ENCODE measurements around the gene SLC6A8.

The SLC6A8 gene

DNA sequence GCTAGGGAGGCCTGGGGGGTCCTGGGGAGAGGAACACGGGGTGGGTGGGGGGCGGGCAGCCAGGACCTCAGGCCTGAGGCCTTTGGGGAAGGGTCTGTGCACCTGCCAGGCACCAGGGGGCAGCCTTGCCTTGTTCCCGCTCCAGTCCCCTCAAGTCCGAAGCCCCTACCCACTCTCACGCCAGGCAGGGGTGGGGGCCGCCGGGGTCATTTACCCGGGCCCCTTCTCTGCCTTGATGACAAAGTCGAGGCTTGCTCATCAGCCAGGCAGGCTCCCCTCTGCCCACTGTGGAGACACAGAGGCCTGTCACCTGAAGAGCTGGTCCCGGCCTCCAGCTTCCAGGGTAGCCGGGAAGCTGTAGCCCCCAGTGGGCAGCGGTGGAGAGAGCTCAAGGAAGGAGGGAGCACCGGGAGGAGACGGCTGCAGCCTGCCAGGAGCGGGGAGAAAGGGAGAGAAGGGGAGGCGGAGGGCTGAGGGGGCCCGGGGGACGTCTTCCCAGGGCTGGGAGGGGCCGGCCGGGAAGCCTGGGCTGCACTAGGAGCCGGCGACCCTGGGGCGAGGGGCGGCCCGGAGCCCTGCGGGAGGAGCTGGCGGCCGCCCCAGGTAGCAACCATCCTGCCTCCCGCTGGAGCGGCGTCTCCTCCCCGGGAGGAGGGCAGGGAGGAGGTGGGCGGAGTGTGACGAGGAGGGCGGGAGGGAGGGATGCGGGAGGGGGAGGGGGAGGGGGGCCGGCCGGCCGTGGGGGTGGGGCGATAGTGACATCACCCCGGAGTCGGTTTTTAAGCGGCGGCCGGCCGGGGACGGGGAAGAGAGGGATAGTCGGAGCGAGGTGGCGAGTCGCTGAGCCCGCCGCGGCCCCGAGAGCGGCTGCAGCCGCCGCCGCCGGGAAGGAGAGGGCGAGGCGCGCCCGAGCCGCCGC, at the start of gene SLC6A8:
TSS of gene SLC6A8 (plus strand) at position 806 of the 919 bp plus-strand sequence. CDS start 649 bp downstream, outside the sequence.
- peak within 1 kb of the TSS; percentile 46 for H3K4me3 ChIP-seq (ENCODE audit: low read length)
- peak within 1 kb of the TSS; percentile 77 for H3K27ac ChIP-seq (ENCODE audit: low read depth, low read length)
- H3K36me3 ChIP-seq (ENCODE audit: control insufficient read depth, insufficient read depth, low read length) = no peaks in the 10 kb centered on the region
- no peak within 1 kb of the TSS for H3K9ac ChIP-seq (ENCODE audit: low read length)
- peaks cover 3% of the 10 kb centered on the region for H3K4me1 ChIP-seq (ENCODE audit: control insufficient read depth, insufficient read depth, low read length)
- H3K27me3 ChIP-seq (ENCODE audit: control insufficient read depth, insufficient read depth, low read length) = no peaks in the 10 kb centered on the region

DNA sequence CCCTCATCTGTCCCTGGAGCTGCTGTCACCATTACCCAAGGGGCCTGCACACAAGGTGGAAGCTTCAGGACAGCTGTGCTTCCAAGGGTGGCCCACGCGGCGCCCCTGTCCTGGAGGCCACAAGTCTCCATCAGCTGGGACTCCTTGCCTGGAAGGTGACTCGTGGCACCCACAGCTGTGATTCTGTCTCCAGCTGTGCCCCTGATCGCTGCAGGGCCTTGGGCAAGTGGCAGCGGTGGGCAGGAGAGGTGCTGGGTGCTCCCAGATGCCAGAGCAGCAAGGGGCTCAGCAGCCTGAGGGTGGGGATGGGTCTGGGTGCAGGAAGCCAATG, 49.7 kb upstream of the SLC6A8 start:
- Histone ChIP-seq H3K4me3 (ENCODE audit: low read length) (no peak overlapping the region), H3K27ac (ENCODE audit: low read depth, low read length) (no peak overlapping the region), H3K9ac (ENCODE audit: low read length) (no peak overlapping the region), H3K27me3 (ENCODE audit: control insufficient read depth, insufficient read depth, low read length) (peaks cover 18% of the 10 kb centered on the region), H3K36me3 (ENCODE audit: control insufficient read depth, insufficient read depth, low read length) (no peaks in the 10 kb centered on the region), H3K4me1 (ENCODE audit: control insufficient read depth, insufficient read depth, low read length) (no peaks in the 10 kb centered on the region)

DNA sequence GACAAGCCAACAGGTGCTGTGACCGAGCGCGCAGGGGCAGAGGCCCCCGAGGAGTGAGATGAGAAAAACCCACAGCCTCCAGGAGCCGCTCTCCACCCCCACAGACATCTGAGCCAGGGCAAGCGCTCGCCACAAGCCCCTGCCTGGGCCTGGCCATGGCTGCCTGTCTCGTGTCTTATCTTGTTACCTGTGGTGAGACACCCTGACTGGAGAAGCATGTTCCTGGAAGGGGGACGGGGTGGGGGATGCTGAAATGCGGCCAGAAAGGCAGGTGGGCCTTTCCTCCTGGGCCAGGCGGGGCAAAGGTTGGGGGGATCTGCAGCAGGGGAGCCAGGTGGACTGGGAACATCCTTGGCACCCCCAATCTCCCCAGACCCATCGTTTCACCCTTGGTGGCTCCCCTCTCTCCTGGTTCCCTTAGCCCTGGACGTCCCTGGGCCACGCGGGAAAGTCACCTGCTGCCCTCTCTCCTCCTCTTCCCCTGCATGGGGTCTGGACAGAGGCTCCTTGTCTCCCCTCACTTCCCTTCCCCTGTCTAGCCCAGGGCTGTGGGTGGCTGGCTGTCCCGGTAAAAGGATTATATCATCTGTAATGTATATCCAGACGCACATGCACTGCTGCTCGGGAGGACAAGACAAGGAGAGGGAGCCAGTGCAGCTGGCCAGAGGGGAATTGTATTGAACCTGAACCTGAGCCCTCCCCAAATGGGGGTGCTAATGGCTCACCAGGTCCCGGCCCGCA, 49.1 kb upstream of the SLC6A8 start:
- Histone ChIP-seq H3K27me3 (ENCODE audit: control insufficient read depth, insufficient read depth, low read length) (peaks cover 20% of the 10 kb centered on the region), H3K4me1 (ENCODE audit: control insufficient read depth, insufficient read depth, low read length) (no peaks in the 10 kb centered on the region), H3K9ac (ENCODE audit: low read length) (no peak overlapping the region), H3K36me3 (ENCODE audit: control insufficient read depth, insufficient read depth, low read length) (no peaks in the 10 kb centered on the region), H3K27ac (ENCODE audit: low read depth, low read length) (no peak overlapping the region), H3K4me3 (ENCODE audit: low read length) (no peak overlapping the region)

DNA sequence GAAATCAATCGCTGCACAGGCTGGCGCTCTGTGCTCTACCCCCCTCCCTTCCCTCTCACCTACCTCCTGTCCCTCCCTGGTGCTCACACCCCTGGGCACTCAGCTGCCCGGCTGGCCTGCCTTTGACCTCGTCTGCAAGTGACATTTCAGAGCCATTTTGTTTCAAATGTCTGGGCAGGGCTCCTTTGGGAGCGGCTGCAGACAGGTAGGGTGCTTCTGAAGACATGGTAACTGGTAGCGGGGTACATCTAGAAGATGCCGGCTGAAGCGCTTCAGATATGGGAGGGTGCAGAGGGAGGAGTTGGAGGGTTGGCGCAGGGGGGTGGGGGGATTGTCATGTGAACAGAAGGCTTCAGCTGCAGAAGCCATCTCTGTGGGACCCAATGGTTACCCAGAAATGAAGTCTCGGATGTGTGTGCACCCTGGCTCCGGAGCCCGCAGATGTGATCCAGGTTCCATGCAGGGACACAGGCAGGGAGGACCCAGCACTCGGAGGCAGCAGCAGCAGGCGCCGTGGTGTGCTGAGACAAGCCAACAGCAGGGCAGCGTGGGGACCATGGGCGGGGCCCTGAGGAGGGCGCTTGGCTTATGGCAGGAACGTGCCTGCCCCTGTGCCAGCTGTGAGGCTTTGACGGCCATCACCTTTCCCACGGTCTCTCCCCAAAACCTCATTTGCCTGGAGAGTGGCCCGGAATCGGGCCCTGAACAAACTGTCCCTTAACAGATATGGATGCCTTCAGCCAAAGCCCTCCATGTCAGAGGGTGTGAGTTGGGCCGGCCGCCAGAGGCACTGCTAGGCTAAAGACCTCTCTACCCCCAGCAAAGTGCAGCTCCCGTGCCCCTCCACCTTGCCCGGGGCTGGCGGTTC, 48.3 kb upstream of the SLC6A8 start:
- Histone ChIP-seq H3K36me3 (ENCODE audit: control insufficient read depth, insufficient read depth, low read length) (no peaks in the 10 kb centered on the region), H3K27ac (ENCODE audit: low read depth, low read length) (no peak overlapping the region), H3K9ac (ENCODE audit: low read length) (no peak overlapping the region), H3K27me3 (ENCODE audit: control insufficient read depth, insufficient read depth, low read length) (peaks cover 24% of the 10 kb centered on the region), H3K4me3 (ENCODE audit: low read length) (no peak overlapping the region), H3K4me1 (ENCODE audit: control insufficient read depth, insufficient read depth, low read length) (no peaks in the 10 kb centered on the region)

DNA sequence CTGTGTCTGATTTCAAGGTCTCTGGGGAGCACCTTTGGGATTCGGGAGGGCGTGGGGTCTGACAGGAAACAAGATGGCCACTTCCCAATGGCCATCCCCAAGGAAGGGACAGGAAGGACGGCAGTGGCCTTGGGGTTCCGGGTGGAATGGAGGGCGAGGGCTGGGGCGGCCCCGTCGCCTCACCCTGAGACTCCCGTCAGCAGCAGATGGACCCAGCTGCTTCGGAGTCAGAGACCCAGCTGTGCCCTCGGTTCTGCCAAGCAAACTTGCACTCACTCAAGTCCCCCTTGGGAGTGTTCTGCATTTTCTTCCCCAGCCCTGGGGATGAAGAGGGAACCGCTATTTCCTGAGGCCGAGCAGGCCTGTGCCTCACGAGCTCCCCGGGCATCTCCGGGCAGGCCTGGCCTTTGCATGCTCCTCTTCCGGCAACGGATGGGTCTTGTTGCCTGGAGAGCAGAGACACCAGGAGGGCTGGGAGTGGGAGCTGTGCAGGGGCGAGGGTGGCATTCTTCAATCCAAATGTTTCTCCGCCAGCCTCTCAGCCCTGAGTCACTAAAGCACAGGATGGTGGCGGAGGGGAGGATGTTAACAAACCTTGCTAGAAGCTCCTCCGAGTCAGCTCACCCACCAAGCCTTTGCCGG, 47.6 kb upstream of the SLC6A8 start:
- no peak overlapping the region for H3K9ac ChIP-seq (ENCODE audit: low read length)
- no peak overlapping the region for H3K27ac ChIP-seq (ENCODE audit: low read depth, low read length)
- H3K27me3 ChIP-seq (ENCODE audit: control insufficient read depth, insufficient read depth, low read length) = peaks cover 32% of the 10 kb centered on the region
- H3K4me1 ChIP-seq (ENCODE audit: control insufficient read depth, insufficient read depth, low read length) = no peaks in the 10 kb centered on the region
- H3K4me3 ChIP-seq (ENCODE audit: low read length) = no peak overlapping the region
- H3K36me3 ChIP-seq (ENCODE audit: control insufficient read depth, insufficient read depth, low read length) = no peaks in the 10 kb centered on the region

DNA sequence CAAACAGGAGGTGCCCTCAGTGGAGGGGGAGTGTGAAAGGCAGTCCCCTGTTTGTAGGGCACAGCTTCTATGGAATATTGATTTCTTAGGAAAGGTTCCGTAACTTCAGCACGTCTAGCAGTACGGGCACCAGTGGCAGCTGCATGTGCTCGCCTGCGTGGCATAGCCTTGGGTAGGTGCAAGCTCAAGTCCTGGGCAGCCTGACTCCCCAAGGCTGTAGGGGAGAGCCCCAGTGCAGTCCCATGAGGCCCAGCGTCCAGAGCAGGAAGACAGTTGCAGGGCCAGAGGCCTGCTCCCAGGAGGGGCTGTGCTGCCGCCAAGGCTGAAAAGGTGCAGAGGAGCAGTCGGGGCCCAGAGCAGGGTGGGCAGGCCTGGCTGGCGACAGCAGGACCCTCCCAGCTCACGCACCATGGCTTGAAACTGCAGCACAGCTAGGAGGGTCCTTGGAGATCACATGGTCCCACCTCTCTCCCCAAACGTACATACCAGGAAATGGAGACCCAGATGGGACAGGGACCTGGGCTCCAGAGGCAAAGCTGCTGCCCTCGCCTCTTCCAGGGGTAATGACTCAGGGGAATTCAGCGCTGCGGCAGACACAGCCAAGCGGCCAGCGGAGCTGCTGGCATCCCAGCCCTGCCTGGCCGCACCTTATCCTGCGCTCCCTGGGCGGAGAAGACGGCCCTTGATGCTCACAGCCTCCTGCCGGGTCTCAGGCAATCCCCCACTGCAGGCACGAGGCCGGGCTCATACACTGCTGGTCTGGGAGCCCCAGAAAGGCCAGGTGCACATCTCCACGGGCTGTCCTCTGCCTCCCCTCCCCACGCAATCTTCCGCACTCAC, 46.8 kb upstream of the SLC6A8 start:
- H3K9ac ChIP-seq (ENCODE audit: low read length) = no peak overlapping the region
- no peak overlapping the region for H3K4me3 ChIP-seq (ENCODE audit: low read length)
- H3K4me1 ChIP-seq (ENCODE audit: control insufficient read depth, insufficient read depth, low read length) = no peaks in the 10 kb centered on the region
- peaks cover 36% of the 10 kb centered on the region for H3K27me3 ChIP-seq (ENCODE audit: control insufficient read depth, insufficient read depth, low read length)
- no peak overlapping the region for H3K27ac ChIP-seq (ENCODE audit: low read depth, low read length)
- no peaks in the 10 kb centered on the region for H3K36me3 ChIP-seq (ENCODE audit: control insufficient read depth, insufficient read depth, low read length)

DNA sequence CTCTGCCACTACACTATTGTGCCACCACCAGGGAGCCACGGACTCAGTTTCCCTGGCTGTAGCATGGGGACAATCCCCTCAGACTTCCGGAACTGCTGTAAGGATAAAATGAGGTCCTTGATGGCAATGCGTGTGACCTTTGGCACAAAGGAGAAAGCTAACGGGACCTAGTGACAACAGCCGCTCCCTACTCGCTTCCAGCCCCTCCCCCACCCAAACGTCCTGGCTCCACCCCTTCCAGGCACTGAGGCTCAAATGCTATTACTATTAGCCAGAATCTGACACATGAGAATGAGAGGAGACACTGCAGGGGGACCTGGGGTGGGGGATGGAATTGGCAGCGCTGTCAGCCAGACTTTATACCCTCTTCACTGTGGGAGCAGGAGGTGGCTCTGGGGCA, 46.1 kb upstream of the SLC6A8 start:
- H3K9ac ChIP-seq (ENCODE audit: low read length) = no peak overlapping the region
- no peaks in the 10 kb centered on the region for H3K36me3 ChIP-seq (ENCODE audit: control insufficient read depth, insufficient read depth, low read length)
- H3K27ac ChIP-seq (ENCODE audit: low read depth, low read length) = no peak overlapping the region
- no peak overlapping the region for H3K4me3 ChIP-seq (ENCODE audit: low read length)
- peaks cover 42% of the 10 kb centered on the region for H3K27me3 ChIP-seq (ENCODE audit: control insufficient read depth, insufficient read depth, low read length)
- H3K4me1 ChIP-seq (ENCODE audit: control insufficient read depth, insufficient read depth, low read length) = no peaks in the 10 kb centered on the region

DNA sequence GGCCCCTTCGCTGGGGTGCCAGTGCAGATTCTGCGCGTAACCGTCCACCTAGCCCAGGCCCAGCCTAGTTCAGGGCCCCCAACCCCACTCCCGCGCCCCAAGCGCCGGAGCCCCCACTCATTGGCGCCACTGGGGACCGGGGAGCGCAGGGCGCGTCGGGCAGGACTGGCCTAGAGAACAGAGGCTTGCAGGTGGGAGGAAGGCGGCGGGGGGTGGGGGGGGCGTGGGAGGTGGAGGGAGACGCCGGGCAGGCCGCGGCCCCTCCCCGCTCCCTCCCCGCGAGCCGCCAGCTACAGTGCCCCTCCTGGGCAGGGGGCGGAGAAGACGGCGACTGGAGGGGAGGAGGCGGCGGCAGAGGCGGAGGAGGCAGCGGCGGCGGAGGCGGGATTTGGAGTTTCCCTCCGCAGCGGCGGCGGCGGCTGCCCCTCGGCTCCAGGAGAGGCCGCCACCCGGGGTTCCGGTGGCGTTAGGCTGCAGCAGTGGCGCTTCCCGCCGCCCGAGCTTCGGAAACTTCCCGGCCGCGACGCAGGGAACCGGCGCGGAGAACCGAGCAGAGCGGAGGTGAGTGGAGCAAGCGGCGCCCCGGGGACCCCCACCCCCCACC, 45.6 kb upstream of the SLC6A8 start:
- Histone ChIP-seq H3K4me3 (ENCODE audit: low read length) (no peak overlapping the region), H3K27me3 (ENCODE audit: control insufficient read depth, insufficient read depth, low read length) (peaks cover 45% of the 10 kb centered on the region), H3K4me1 (ENCODE audit: control insufficient read depth, insufficient read depth, low read length) (no peaks in the 10 kb centered on the region), H3K36me3 (ENCODE audit: control insufficient read depth, insufficient read depth, low read length) (no peaks in the 10 kb centered on the region), H3K9ac (ENCODE audit: low read length) (no peak overlapping the region), H3K27ac (ENCODE audit: low read depth, low read length) (no peak overlapping the region)

DNA sequence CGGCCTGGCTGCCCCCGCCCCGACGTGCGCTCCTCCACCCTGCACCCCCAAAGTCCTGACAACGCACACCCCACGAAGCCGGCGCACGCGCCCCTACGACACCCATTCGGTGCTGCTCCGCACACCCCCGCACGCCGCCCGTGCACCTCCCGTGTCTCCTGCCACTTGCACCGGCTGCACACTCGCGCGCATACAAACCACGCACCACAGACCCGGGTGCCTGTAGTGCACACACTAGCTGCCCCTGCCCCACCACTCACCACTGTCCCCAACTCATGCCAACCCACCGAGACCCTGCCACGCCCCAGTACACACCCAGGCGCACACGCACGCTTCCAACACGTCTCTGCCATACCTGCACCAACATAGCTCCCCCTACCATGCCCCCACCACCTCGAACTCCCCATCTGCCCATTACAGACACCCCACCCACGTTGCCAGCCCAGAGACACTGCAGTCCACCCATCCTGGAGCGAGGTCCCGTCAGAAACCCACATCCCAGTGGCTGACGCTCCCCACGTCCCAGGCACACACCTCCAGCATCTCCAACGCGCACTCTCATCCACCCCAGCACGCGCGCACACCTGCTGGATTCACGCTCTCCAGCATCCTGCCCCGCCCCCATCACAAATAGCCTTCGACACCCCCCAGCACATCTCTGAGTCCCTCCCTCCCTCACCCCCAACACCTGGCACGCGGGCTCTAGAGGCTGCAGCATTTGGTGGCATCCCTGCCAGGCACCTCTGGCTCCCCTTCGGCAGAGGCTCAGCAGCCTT, 44.9 kb upstream of the SLC6A8 start:
- peaks cover 49% of the 10 kb centered on the region for H3K27me3 ChIP-seq (ENCODE audit: control insufficient read depth, insufficient read depth, low read length)
- H3K36me3 ChIP-seq (ENCODE audit: control insufficient read depth, insufficient read depth, low read length) = no peaks in the 10 kb centered on the region

DNA sequence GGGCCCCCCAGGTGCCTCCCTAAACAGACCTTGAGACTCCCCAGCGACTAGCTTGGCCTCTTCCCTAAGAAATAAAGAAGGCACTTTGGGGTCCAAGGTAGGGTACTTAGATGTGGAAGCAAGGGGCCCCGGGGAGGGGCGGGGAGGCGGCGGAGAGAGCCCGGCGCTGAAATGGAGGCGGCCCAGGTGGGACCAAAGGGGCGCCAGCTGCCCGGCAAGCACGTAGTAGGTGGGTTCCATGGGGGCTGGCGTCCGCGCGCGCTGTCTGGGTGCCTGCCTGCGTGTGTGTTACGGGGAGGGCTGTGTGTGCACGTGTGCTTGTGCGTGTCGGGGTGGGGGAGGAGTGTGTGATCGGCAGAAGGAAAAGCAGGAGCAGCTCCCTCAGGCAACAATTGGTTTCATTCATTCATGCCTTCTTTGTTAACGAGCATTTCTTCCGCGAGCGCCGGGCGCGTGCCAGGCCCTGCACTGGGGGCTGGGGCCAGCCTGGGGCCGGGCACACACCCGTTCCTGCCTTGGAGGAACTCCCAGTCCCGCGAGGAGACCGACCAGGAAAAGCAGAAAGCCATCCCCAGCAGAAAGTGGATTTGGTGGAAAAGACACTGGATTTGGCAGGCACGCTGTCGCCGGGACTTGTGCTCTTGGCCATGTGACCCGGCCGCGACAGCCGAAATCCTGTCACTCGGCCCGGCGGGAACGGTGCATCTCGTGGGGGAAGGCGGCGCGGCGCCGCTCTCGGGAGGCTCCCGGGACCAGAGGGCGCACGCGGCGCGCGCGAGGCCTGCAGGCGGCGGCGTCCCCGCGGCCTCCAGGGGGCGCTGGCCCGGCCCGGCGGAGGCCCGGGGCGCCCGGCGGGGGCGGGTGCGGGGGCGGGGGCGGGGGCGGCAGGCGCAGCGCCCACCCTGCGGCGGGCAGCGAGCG, 44.0 kb upstream of the SLC6A8 start:
- Histone ChIP-seq H3K4me3 (ENCODE audit: low read length) (peak overlapping the region; percentile 36), H3K27me3 (ENCODE audit: control insufficient read depth, insufficient read depth, low read length) (peaks cover 53% of the 10 kb centered on the region), H3K36me3 (ENCODE audit: control insufficient read depth, insufficient read depth, low read length) (no peaks in the 10 kb centered on the region), H3K9ac (ENCODE audit: low read length) (no peak overlapping the region), H3K27ac (ENCODE audit: low read depth, low read length) (no peak overlapping the region), H3K4me1 (ENCODE audit: control insufficient read depth, insufficient read depth, low read length) (no peaks in the 10 kb centered on the region)

More for the DNA sequence above, 44.9 kb upstream of the SLC6A8 start:
- no peak overlapping the region for H3K9ac ChIP-seq (ENCODE audit: low read length)
- H3K4me3 ChIP-seq (ENCODE audit: low read length) = no peak overlapping the region
- H3K27ac ChIP-seq (ENCODE audit: low read depth, low read length) = no peak overlapping the region
- no peaks in the 10 kb centered on the region for H3K4me1 ChIP-seq (ENCODE audit: control insufficient read depth, insufficient read depth, low read length)

Measured in rectal smooth muscle tissue (tissue), 1 donor.